HG03060 (cell line): ENCODE results near the gene HIVEP2.
"Not testable (repeated sequence)": the region's sequence is repeated elsewhere in the genome, so short reads cannot be mapped to it uniquely, and the experiment has no call there.

Source experiments
- ATAC-seq: cut with Tn5 transposase; IDR thresholded peaks from one replicate; pipeline ENCODE4 v1.9.1; 2021; ENCODE audit warnings: low read depth, moderate number of reproducible peaks; ENCODE audit not compliant: unreplicated experiment

HIVEP2 gene, protein sequence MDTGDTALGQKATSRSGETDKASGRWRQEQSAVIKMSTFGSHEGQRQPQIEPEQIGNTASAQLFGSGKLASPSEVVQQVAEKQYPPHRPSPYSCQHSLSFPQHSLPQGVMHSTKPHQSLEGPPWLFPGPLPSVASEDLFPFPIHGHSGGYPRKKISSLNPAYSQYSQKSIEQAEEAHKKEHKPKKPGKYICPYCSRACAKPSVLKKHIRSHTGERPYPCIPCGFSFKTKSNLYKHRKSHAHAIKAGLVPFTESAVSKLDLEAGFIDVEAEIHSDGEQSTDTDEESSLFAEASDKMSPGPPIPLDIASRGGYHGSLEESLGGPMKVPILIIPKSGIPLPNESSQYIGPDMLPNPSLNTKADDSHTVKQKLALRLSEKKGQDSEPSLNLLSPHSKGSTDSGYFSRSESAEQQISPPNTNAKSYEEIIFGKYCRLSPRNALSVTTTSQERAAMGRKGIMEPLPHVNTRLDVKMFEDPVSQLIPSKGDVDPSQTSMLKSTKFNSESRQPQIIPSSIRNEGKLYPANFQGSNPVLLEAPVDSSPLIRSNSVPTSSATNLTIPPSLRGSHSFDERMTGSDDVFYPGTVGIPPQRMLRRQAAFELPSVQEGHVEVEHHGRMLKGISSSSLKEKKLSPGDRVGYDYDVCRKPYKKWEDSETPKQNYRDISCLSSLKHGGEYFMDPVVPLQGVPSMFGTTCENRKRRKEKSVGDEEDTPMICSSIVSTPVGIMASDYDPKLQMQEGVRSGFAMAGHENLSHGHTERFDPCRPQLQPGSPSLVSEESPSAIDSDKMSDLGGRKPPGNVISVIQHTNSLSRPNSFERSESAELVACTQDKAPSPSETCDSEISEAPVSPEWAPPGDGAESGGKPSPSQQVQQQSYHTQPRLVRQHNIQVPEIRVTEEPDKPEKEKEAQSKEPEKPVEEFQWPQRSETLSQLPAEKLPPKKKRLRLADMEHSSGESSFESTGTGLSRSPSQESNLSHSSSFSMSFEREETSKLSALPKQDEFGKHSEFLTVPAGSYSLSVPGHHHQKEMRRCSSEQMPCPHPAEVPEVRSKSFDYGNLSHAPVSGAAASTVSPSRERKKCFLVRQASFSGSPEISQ (N-terminal part only)

DNA sequence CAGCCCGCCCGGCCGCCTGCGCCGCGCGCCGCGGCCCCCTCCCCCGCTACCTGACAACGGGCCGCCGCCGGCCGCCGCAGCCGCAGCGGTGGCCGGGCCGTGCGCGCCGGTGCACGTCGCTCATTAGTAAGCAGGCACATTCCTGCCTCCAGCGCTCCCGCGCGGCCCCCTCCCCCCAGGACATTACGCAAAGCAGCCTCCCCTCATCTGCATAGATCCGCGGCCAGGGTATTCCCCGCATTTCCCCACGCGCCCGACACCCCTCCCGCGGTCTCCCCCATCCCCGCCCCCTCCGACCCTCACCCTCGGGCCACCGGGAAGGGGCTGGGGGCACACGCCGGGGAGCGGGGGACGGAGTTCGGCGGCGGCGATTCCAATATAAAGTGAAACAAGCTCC lies at the start of gene HIVEP2:
Gene HIVEP2, minus strand, starts transcription at position 128 of the 397 bp plus-strand sequence. CDS start 170,438 bp downstream, outside the sequence.
- no peak for ATAC-seq

DNA sequence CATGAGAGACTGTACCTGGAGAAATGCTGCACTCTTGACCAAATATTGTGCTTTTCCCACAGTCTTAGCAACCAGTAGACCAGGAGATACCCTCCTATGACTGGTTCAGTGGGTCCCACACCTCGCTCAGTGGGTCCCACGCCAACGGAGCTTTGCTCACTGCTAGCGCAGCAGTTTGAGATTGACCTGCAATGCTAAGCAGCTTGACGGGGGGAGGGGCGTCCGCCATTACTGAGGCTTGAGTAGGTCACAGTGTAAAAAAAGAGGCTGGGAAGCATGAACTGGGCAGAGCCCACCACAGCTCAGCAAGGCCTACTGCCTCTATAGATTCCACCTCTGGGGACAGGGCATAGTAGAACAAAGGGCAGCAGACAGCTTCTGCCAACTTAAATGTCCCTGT lies 49.0 kb upstream of the HIVEP2 start:
- no peak for ATAC-seq

- ATAC-seq = no peak
These were observed 42.5 kb upstream of the HIVEP2 start for GRCh38 chr6:142987490-142987889.

GRCh38 chr6:142985281-142985680 lies 40.3 kb upstream of the HIVEP2 start:
- ATAC-seq = no peak

GRCh38 chr6:142984386-142984785 lies 39.4 kb upstream of the HIVEP2 start:
- no peak for ATAC-seq

- ATAC-seq = no peak
These were observed 30.4 kb upstream of the HIVEP2 start for GRCh38 chr6:142975365-142975764.

DNA sequence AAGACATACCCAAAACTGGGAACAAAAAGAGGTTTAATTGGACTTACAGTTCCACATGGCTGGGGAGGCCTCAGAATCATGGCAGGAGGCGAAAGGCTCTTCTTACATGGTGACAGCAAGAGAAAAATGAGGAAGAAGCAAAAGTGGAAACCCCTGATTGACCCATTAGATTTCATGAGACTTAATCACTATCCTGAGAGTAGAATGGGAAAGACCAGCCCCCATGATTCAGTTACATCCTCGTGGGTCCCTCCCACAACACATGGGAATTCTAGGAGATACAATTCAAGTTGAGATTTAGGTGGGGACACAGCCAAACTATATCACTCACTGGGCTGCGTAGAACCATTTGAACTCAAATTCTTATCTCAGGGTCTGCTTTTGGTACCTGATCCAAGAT lies 26.0 kb upstream of the HIVEP2 start:
- ATAC-seq = not testable (repeated sequence)

- ATAC-seq = no peak
These were observed 23.6 kb upstream of the HIVEP2 start for GRCh38 chr6:142968601-142969000.

GRCh38 chr6:142966294-142966693 lies 21.3 kb upstream of the HIVEP2 start:
- ATAC-seq = no peak

GRCh38 chr6:142965164-142965563 lies 20.2 kb upstream of the HIVEP2 start:
- no peak for ATAC-seq

DNA sequence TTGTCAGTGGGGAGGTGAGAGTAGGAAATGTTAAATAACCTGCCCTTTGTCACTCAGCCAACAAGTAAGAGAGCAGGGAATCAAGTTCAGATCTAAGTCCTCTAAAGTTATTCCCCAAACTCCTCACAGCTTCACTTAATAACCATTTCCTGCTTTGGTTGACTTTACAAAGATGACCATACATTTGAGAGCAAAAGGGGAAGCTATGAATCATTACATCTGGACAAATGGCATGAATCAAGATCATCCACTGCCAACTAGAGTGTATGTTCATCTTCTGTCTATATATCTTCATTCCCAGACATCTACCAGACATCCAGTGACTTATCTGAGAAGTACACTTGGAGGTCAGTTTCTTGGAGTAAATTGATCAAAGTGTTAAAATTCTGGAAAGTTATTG lies 15.1 kb upstream of the HIVEP2 start:
- no peak for ATAC-seq

DNA sequence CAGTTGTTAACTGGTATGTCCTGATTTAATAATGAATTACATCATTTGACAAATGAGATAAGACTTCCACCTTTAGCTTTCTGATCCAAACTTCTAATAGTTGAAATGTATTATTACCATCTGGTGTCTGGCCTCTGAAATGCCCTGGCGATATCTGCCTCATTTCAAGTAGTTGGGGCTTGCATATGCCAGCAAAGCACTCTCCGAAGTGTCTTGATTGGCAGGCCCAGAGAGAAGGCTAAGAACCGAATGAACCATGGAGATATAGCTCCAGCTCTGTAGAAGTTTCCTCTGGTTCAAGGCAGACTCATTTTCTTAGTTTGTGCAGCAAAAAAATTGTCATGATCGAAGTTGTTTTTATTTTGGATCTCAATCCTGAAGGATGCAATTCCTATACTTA lies 13.4 kb upstream of the HIVEP2 start:
- ATAC-seq = no peak

DNA sequence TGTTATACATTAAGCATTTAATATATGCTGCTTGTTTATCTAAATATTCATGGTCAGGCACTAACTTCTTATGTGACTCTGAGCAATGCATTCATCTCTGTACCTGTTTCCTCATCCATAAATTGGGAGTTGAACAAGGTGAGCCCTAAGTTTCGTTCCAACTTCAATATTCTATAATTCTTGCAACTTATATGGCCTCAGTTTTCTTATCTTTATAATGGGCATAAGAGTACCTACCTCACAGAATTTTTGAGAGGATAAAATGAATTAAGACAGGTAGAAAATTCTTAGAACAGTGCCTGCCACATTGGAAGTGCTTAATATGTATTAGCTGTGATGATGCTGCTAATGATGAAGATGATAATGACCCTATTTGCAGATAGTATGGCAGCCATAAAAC lies 11.8 kb upstream of the HIVEP2 start:
- no peak for ATAC-seq

DNA sequence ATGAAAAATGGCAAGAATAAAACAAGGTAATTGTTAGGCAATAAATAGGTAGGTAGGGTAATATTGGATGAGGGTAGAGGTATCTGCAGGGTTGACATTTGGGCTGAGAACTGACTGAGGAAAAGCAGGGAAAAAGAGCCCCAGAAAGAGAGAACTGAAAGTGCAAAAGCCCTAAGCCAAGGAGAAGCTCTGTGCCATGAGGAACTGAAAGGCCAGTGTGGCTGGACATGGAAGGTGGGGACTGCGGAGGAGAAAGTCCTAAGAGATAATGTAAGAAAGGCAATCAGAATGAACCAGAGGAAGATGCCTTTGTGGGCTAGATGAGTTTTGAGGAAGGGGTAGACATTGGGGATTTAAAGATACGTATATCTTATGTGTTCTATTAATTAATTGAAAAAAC lies 9.9 kb upstream of the HIVEP2 start:
- no peak for ATAC-seq

DNA sequence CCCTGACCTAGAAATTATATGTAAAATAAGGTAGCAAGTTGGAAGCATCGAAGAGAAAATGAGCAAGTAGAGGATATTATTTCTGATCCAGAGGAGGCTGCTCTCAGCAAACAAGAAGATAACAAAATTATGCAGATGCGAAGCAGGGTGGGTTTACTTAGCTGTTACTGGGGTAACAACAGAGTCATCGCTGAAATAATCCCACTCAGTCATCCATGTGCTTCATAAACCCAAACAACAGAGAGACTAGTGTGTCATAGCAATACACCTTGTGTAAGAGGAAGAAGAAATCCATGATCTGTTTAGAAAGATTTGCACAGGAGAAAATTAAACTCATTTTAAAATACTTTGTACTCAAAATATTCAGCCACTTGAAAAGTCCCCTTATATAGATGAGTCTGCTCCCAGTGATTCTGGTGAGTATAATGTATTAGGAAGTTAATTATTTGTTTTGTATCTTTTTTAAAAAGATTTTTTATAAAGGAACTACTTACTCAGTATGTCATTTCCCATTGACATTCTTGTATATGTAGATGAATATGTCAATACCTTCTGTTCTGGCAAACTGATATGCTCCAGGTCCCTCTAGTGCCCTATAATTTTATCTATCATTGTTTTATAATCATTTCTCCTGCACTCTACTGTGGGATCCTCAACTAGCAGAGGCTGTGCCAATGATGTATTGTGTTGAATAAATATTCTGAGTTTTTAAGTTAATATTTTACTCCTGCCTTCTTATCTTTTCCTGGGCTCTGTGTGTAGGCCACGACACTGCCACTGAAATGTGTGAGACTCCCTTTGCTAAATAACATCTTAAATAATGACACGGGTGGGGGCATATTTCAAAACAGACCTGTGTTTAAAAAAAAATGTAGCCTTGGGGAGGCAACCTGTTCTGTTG lies 8.6 kb upstream of the HIVEP2 start:
- no peak for ATAC-seq

DNA sequence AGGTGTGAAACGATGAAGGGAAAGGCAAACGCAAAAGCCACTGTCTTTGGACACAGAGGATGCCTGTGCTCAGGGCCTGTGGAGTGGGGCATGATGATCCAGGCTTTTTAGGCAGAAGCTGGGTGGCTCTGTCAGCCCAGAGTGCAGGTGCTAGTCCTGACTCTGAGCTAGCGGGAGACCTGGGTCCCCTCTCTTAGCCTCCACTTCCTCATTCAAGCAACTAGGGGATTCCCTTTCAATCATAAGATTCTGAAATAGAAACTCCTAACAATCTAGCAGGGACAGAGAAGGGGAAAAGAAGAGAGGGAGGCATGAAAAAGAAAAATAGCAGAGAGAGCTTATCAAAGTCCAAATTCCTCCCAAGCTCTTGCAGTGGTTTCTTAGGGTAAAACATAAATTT lies 7.6 kb upstream of the HIVEP2 start:
- peak; percentile 43 for ATAC-seq

GRCh38 chr6:142950291-142950690 lies 5.3 kb upstream of the HIVEP2 start:
- ATAC-seq = no peak

- ATAC-seq = peak; percentile 19
These were observed 2.9 kb upstream of the HIVEP2 start for GRCh38 chr6:142947714-142948480.

- peak; percentile 36 for ATAC-seq
These were observed 2.1 kb upstream of the HIVEP2 start for GRCh38 chr6:142946924-142947713.
